SH-SY5Y (cell line): ENCODE results near the gene FBXO8.

ENCODE experiments used
- GATA2 ChIP-seq: IDR thresholded peaks from 2 replicates; pipeline ENCODE4 v1.6.1; 2011; ENCODE audit warnings: mild to moderate bottlenecking, low read depth, low read length
- GATA3 ChIP-seq: IDR thresholded peaks from 2 replicates; pipeline ENCODE4 v1.6.1; 2011; ENCODE audit warnings: low read depth, mild to moderate bottlenecking, low read length, moderate library complexity

GRCh38 chr4:174277433-174277832 lies 6.0 kb downstream of the FBXO8 start:
- no peak for TF ChIP-seq GATA2
- no peak for TF ChIP-seq GATA3
